ENCODE results near the gene CDKL4.
"Not testable (repeated sequence)": the region's sequence is repeated elsewhere in the genome, so short reads cannot be mapped to it uniquely, and the experiment has no call there.

CDKL4 gene

DNA sequence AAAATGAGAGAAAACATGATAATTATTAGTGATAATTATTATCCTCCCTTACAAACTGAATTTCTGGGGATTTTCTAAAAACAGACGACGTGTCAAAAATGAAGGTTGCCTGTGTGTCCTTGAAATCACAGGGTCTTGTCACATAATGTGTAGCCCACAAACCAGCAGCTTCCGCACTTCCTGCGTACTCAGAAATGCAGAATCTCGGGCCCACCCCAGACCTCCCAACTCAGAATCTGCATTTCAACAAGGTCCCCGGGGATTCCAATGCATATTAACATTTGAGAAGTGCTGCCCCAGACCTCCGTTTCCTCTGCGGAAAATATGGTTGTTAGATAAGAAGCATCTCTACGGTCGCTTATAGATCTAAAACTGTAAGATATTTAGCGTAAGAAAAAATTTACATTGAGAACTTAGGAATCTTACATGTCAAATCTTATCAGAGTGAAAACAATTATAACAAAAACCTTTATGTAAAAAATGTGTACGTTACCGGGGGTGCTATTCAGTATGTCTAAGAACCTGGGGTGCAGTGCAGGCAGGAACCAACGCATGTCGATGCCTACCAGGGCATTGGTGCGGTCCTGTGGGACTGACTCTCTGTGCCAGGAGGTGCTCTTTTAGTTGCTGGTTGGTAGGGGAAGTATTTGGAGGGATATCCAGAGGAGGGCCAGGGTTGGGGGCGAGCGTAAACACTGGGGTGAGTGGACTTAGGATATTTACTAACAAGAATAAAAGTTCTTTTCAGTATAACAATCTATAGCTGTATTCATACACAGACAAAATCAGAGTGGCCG, 15.2 kb downstream of the CDKL4 start:
- peak; percentile 38 for DNase-seq

DNA sequence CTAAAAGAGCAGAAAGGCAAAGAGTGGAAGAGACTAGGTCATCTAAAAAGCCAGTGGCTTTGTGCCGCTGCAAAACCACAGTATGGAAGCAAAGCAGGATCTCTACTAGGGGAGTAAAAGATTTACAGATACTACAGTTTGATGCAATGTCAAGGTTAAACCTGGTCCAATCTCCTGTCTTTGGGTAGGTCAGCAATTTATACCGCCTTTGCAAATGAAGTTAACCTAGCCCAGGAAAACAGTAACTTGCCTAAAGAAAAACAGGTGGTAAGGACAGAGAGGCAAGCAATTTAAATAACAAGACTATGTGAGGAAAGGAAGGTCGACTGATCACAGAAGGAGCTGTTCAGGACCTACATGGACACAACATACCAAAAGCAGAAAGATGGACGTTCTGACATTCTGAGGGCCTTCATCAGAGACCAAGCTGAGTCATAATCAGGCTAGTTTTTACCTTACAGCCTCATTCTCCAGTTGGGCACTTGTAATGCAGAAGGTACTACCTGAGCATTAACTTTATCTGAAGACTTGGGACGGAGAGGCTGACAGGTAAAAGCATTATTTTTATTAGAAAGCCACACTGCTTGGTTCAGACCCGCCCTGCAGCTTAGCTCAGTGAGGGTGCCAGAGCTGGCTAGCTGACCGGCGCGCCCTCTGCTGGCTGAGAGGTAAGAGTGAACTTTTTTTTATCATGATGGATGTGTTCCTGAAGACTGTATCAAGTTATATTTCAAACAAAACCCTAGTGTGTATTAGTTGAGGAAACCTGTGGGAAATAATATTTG, 15.9 kb downstream of the CDKL4 start:
- DNase-seq, result peak; percentile 88

DNA sequence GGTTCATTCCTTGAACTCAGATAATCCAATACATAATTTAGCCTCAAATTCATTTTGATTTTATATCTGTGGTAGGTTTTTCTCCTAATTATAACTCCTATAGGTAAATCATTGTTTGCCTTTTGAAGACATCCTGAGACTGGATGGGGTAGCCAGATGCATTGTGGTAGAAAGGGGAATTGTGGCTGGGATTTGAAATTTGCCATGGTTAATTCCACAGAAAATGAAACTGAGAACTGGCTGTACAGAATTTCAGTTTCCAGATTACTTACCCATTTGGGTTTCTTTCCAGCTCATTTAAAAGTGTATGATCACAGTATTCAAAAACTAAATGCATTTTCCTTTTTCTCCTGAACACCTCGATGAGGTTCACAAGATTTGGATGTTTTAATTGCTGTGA, 18.2 kb downstream of the CDKL4 start:
- DNase-seq, result no peak

DNA sequence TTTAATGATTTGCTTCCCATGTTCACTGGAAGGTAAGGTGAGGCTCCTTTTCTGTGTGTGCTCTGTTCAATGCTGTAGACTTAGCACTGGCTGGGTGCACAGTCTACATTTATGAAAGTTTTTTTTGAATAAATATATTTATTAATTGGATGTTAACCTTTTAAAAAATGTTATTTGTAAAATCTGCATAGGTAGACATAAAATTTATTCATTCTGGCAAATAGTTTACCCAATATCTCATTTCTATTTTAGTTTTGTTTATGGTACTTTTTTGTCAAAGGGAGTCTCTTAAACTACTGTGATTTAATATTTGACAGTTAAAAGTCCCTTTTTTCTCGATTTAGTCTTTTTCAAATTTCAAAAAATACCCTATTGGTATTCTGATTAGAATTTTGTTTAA, 19.9 kb downstream of the CDKL4 start:
- DNase-seq, result no peak

DNA sequence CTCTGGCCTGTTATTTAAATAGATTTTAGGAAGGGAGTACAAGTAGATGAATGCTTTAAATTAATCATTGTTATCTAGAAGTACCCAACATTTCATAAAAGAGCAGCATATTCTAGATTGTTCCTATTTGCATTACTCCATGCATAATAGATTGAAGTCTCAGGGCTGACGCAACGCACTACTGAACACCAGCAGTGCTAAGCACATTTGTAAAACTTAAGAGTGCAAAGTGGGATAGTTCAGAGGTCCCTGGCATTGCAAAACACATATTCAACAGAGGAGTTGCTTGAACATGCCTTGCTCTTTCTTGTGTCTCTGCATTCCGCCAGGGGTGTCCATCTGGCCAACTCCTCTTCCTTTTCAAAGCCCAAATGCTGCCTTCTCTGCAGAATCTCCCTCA, 22.3 kb downstream of the CDKL4 start:
- DNase-seq, result no peak

DNA sequence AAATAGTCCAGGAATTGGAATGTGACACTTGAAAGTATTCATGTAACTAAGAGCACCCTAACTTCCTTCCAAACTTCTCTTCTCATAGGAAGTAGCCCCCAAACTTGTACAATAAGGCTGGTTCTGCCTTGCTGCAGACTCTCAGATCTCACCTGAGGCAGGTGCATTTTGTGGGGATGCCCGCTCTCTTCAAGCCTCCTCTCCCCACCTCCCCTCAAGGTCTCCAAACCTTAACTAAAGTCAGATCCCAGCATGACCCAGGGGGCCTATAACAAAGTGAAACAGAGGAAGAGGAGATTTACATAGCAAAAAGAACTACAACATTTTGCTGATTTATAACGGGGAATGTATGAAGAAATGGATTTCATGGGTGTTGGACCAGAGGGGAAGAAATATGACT, 23.6 kb downstream of the CDKL4 start:
- no peak for DNase-seq

DNA sequence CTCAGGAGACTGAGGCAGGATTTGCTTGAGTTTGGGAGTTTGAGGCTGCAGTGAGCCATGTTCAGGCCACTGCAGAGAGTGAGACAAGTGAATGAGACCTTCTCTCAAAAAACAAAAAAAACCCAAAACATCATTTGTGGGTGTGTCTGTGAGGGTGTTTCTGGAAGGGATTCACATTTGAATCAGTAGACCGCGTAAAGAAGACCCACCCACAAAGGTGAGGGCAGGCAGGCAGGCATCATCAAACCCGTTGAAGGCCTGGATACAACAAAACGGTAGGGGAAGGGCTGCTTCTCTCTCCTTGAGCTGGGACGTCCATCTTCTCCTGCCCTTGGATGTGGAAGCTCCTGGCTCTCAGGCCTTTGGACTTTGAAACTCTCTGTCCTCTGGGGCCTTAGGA, 25.4 kb downstream of the CDKL4 start:
- DNase-seq, result no peak

DNA sequence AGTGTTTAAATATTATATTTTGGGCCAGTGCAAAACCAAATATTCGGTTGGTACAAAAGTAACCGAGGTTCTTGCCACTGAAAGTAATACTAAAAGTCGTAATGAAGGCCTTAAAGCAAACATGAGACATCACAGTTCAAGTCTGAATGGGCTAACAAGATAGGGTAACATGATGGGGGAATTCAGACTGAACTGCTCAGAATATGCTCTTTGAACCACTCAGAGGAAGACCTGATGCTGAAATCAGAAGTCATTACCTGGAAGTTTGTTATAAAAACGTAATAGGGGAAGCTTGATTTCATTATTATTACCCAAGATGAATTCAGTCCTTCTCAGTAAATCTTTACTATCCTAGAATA, 26.6 kb downstream of the CDKL4 start:
- no peak for DNase-seq

DNA sequence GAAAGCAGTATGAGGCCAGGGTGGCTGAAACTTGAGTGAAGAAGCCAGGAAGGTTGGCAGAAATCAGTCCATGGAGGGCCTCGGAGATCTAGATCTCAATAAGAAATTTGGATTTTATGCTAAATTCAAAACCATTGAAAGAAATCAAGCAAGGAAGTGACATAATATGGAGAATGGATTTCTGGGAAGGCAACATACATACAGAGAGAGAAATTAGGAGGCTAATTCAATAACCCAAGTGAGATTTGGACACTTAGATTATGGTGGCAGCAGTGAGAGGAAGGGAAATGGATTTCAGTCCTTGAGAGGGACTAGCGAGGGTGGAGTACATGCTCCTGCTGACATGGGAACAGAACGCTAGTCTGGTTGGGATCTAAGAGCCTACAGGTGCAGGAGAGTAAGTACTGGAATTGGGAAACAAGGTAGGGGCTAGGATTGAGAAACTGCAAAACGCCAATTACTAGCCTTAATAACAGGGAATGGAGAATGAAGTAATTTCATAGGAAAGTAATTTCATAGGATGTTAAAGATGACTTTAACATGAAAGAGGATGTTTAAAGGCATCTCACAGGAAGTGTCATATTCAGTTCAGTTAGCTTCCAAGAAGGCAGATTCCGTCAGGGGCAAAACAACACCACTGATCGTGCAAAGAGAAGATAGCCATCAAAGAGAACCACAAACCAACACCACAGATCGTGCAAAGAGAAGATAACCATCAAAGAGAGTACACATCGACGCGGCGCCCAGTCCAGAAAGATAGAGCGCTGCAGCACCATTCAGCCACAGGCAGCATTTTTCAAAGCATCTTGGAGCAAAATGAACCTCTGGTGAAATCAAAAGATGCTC, 27.2 kb downstream of the CDKL4 start:
- DNase-seq, result peak; percentile 74

DNA sequence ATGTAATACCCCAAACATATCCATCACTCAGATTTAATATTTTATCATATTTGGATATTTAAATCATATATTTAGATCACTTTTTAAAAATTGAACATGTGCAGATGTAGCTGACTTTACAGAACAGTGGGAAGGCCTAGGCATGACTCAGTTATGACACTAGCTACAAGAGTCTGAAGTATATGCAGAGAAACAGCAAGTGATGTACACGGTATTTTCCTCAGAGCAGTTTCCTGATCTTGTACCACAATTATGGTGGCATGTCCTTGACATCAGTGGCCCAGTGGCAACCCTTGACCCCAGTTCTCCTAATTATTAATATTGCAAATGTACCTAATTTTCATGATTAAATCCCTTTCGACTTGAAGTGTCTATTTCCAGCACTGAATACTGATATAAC, 28.2 kb downstream of the CDKL4 start:
- DNase-seq, result no peak

DNA sequence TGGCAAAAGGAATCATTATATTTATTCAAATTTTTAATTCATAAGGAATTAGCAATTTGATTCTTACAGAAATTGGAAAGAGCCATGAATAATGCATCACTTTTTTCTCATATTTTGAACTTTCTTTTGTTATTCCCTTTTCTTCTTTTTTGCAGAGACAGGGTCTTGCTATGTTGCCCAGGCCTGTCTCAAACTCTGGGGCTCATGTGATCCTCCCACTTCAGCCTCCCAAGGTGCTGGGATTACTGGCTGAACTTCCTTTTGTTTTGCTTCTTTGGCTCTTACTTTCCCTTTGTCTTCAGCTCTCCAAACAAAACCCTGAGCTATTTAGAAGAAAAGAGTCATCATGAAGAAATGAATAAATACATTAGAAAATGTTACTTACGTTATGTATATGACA, 30.8 kb downstream of the CDKL4 start:
- no peak for DNase-seq

DNA sequence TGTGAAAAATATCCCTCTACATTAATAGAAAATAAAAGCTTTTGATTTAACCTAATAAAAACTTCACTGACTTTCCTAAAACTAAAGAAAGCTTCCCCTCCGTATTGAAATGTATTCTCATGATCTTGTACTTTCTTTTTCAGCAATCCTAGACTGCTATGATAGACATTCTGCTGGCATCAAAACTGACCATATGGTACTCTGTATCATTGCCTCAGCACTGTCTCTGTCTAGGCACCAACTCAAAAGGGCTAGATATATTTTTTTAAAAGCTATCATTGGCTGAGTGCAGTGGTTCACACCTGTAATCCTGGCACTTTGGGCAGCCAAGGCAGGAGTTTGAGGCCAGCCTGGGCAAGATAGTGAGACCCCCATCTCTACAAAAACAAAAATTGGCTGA, 32.9 kb downstream of the CDKL4 start:
- no peak for DNase-seq

DNA sequence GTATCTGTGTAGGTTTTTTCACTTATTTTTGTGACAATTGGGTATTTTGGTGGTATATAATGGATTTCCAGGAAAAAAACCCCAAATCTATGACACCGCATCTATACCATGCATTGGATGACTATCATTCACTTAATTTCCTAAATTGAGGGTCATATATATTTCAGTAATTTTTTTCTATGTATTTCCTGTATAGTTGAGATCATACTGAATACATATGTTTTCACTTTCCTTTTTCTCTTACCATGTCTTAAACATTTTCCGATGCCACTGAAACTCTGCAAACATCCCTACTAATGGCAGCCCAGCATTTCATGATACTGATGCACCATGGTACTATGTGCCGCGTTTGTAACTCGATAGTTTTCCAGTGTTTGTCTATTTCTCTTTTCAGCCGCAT, 40.4 kb downstream of the CDKL4 start:
- DNase-seq, result no peak

DNA sequence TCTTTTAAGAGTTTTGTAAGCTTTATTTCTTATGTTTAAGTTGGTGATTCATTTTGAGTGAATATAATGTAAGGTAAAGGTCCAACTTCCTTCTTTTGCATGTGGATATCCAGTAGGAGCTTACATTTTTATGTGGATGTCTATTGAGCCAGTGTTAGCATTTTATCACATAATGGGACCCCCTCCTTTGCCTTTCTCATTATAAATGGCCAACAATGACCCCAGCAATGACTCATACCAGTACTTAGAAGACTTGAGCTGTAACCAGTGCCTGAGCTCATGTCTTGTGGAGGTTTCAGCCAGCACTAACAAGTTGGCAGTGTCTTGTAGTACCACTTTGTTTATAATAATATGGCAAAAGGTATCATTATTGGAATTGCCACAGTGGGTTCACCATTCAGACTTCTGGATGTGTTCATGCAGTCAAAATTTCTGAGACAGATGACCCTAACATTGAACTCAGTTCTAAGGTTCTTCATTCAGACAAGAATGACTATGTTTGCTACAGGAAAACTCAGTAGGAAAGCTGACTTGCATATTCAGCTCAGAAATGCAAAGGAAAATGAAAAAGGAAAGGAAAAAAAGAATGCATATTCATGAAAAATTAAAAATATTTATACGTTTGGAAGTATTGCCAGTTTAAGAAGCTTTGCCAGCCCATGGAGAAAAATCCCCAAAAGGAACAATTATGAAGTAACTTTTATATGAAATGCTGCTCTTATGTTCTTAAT, 41.0 kb downstream of the CDKL4 start:
- DNase-seq, result no peak

DNA sequence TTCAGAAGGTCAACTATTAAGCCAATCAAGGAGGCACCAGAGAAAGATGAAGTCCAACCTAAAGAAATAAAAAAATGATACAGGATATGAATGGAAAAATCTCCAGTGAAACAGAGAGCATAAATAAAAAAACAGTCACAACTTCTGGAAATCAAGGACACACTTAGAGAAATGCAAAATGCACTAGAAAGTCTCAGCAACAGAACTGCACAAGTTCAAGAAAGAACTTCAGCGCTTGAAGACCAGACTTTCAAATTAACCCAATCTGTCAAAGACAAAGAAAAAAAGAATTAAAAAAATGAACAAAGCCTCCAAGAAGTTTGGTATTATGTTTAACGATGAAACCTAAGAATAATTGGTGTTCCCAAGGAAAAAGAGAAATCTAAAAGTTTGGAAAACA, 46.8 kb downstream of the CDKL4 start:
- not testable (repeated sequence) for DNase-seq

DNA sequence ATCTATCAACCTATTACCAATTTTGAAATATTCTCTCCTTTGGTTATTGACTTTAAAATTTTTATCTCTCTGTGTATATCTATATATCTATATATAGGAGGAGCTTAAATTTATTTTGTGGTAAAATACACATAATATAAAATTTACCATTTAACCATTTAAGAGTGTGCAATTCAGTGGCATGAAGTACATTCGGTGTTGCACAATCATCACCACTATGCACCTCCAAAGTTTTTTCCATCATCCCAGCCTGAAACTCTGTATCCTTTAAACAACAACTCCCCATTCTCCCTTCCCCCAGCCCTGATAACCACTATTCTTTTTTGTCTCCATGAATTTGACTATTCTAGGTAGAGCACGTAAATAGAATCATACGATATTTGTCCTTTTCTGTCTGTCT, 49.1 kb downstream of the CDKL4 start:
- DNase-seq, result no peak

DNA sequence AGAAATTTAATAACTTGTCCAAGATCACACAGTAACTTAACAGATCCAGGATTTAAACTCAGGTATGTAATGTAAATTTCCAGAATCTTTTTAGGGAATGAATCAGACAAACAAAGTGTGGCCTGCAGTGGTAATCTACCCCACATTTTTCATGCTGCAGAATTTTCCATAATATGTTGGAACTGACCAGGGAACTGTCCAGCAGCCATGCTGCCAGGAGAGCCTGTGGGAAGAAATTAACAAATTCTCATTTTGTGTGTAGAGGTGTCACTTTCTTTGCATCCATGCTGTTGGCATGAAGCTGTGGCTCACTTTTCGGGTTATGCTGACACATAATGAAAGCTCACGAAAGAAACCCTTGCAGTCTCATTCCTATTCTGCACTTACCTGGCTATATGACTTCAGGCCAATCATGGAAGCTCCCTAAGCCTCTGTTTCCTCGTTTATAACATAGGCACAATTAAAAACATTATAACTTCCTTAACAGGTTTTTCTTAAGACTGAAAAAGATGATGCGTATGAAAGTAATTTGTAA, 54.7 kb downstream of the CDKL4 start:
- DNase-seq, result no peak

DNA sequence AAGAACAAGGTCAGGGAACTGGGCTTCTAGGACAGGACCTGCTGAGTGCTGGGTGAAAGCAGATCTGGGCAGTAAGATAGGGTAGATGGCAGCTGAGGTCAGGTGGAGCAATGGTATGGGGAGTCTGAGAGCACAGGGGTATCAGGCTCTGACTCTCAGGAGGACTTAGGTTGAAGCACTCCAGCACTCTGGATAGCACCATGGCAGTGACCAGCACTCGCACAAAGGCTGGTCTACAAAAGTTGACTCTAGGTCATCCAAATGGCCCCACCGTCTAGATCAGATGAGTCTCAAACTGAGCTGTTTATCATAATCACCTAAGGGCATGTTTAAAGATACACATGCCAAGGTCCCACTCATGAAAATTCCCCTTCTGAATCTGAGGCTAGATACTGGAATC, 60.1 kb downstream of the CDKL4 start:
- no peak for DNase-seq

DNA sequence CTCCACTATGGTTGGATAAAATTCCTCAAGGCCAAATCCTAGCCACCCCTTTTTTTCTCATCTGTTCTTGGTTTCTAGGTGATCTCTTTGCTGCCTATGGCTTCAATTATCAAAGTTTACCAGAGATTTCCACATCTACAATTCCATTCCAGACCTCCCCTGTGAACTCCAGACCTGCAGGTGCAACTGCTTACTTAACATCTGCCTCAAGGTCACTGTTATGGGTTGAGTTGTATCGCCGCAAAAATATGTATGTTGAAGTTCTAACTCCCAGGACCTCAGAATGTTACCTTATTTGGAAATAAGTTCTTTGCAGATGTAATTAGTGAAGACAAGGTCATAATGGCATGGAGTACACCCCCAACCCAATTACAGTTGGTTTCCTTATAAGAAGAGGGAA, 62.5 kb downstream of the CDKL4 start:
- DNase-seq, result no peak

DNA sequence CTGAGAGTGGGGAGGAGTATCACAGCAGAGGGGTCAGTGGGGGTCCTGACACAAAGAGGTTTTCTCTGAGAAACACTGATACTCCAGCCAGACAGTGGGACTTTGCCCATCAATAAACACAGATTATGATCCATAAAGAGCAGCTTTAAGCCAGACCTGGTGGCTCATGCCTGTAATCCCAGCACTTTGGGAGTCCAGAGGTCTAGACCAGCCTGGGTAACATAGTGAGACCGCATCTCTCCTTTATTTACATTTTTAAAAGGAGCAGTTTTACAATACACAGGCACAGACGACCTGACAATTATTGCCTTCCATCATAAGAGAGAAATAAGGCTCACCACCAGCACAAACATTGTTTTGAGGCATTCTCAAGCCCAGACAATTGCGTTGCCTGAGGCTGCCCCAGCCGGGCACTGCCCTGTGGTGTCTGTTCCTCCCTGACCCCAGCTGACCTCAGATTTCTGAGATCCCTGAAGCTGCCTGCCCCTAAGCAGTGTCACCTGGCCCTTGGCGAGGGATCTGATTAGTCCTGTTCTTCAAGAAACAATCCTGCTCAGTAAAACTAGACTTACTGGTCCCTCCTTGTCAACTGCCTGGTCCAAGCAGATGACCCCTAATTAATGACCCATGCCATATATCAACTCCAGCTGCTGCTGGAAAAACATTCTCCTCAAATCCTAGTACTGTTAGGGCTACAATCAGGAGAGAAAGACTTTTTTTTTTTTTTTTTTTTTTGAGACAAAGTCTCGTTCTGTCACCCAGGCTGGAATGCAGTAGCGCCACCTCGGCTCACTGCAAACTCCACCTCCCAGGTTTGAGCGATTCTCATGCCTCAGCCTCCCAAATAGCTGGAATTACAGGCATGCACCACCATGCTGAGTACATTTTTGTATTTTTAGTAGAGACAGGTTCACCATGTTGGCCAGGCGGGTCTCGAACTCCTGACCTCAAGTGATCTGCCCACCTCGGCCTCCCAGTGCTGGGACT, 63.5 kb downstream of the CDKL4 start:
- no peak for DNase-seq

DNA sequence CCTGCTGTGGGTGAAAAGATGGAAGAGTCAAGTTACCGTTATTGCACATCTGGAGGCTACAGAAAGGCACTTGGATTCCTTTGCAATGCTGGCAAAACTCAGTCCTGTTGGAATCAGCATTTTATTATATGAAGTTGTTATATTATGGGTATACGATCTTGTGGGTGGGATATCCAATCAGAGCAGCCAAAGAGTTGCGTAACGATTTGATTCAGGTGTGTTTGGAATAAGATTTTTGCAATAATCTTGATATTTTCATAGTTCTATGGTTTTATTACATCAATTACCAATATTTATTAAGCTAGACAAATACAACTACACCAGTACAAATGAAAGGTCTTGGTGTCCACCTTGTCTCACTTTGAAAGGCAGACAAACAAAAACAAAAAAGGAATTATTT, 65.0 kb downstream of the CDKL4 start:
- no peak for DNase-seq

Measured in stimulated activated CD8-positive, alpha-beta memory T cell treated with anti-CD3 and anti-CD28 coated beads, Interleukin-4, amount 100 ng/mL, for 48 hours (primary cell).